ENCODE results near the gene GRK5. TPM values are rescaled to one million over a fixed set of nuclear protein-coding genes. Genes with fewer than 3 reads are reported as not detected.

The GRK5 gene
- total RNA-seq, 1 donor from 2014 or later, result 163 TPM

GRCh38 chr10:119384127-119384526, 176.8 kb downstream of the GRK5 start:
- H3K4me1 Mint-ChIP-seq (ENCODE audit: unreplicated experiment), result peaks cover 28% of the 10 kb centered on the region
- peaks cover 76% of the 10 kb centered on the region for H3K36me3 Mint-ChIP-seq (ENCODE audit: low read depth, unreplicated experiment)
- peak overlapping the region; percentile 80 for H3K4me3 Mint-ChIP-seq (ENCODE audit: unreplicated experiment)
- H3K27me3 Mint-ChIP-seq (ENCODE audit: unreplicated experiment), result peaks cover 36% of the 10 kb centered on the region
- peak overlapping the region; percentile 82 for H3K27ac Mint-ChIP-seq (ENCODE audit: unreplicated experiment)
- H3K9me3 Mint-ChIP-seq (ENCODE audit: unreplicated experiment), result no peaks in the 10 kb centered on the region
- no peak for DNase-seq (ENCODE audit: low spot score)
- TF ChIP-seq, protein P1, sequence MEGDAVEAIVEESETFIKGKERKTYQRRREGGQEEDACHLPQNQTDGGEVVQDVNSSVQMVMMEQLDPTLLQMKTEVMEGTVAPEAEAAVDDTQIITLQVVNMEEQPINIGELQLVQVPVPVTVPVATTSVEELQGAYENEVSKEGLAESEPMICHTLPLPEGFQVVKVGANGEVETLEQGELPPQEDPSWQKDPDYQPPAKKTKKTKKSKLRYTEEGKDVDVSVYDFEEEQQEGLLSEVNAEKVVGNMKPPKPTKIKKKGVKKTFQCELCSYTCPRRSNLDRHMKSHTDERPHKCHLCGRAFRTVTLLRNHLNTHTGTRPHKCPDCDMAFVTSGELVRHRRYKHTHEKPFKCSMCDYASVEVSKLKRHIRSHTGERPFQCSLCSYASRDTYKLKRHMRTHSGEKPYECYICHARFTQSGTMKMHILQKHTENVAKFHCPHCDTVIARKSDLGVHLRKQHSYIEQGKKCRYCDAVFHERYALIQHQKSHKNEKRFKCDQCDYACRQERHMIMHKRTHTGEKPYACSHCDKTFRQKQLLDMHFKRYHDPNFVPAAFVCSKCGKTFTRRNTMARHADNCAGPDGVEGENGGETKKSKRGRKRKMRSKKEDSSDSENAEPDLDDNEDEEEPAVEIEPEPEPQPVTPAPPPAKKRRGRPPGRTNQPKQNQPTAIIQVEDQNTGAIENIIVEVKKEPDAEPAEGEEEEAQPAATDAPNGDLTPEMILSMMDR (IDR thresholded peaks at IDR 0.05; ENCODE audit: unreplicated experiment), result no peak

GRCh38 chr10:119386666-119387065, 179.3 kb downstream of the GRK5 start:
- TF ChIP-seq, protein P1 (IDR thresholded peaks at IDR 0.05; ENCODE audit: unreplicated experiment), result no peak
- peaks cover 36% of the 10 kb centered on the region for H3K4me1 Mint-ChIP-seq (ENCODE audit: unreplicated experiment)
- no peaks in the 10 kb centered on the region for H3K9me3 Mint-ChIP-seq (ENCODE audit: unreplicated experiment)
- H3K27ac Mint-ChIP-seq (ENCODE audit: unreplicated experiment), result no peak overlapping the region
- no peak for DNase-seq (ENCODE audit: low spot score)
- H3K4me3 Mint-ChIP-seq (ENCODE audit: unreplicated experiment), result peak overlapping the region; percentile 81
- H3K27me3 Mint-ChIP-seq (ENCODE audit: unreplicated experiment), result peaks cover 30% of the 10 kb centered on the region
- peaks cover 76% of the 10 kb centered on the region for H3K36me3 Mint-ChIP-seq (ENCODE audit: low read depth, unreplicated experiment)

- Mint-ChIP-seq H3K9me3 (ENCODE audit: unreplicated experiment) (no peaks in the 10 kb centered on the region), H3K4me1 (ENCODE audit: unreplicated experiment) (peaks cover 45% of the 10 kb centered on the region), H3K27me3 (ENCODE audit: unreplicated experiment) (peaks cover 38% of the 10 kb centered on the region), H3K36me3 (ENCODE audit: low read depth, unreplicated experiment) (peaks cover 71% of the 10 kb centered on the region), H3K4me3 (ENCODE audit: unreplicated experiment) (no peak overlapping the region), H3K27ac (ENCODE audit: unreplicated experiment) (peak overlapping the region; percentile 48)
- DNase-seq (ENCODE audit: low spot score), result no peak
- TF ChIP-seq, protein P1 (IDR thresholded peaks at IDR 0.05; ENCODE audit: unreplicated experiment), result no peak
Measured at GRCh38 chr10:119388849-119389345, 181.5 kb downstream of the GRK5 start.

DNA sequence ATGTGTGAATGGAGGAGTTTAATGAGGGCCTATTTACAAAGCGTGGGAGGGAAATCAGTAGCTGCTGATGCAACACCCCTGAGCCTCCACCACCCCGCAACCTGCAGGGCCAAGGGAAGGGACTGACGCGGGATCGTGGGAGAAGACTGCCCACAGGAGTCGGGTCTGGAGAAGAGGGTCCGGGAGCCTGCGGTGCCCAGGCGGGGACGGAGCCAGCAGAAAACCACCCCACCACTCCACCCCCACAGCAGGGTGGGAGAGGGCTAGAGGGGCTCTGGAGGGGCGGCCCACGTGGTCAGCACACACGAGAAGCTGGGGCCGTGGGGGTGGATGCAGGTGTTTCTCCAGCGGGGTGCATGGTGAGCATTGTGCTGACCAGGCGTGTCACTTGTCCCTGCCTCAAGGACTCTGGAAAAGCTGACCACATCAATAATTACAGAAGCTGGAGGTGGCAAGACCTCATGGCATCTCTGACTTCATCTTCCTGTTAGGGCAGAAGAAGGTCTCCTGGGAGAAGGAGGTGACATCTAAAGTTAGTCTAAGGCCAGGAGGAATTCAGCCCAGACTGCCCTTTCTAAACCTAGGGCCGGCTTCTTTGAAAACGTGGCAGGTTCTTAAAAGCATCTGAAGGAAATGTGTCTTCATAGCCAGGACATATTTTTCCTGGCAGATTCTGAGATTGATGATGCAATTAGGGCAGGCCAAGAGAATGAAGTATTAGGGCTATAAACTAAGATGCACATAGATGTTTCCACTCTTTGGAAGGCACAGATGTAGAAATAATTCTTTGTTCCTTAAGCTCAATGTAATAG, 184.3 kb downstream of the GRK5 start:
- H3K9me3 Mint-ChIP-seq (ENCODE audit: unreplicated experiment), result no peaks in the 10 kb centered on the region
- H3K4me1 Mint-ChIP-seq (ENCODE audit: unreplicated experiment), result peaks cover 63% of the 10 kb centered on the region
- no peak overlapping the region for H3K27ac Mint-ChIP-seq (ENCODE audit: unreplicated experiment)
- H3K4me3 Mint-ChIP-seq (ENCODE audit: unreplicated experiment), result peak overlapping the region; percentile 65
- peaks cover 64% of the 10 kb centered on the region for H3K36me3 Mint-ChIP-seq (ENCODE audit: low read depth, unreplicated experiment)
- TF ChIP-seq, protein P1 (IDR thresholded peaks at IDR 0.05; ENCODE audit: unreplicated experiment), result no peak
- peaks cover 36% of the 10 kb centered on the region for H3K27me3 Mint-ChIP-seq (ENCODE audit: unreplicated experiment)
- no peak for DNase-seq (ENCODE audit: low spot score)

DNA sequence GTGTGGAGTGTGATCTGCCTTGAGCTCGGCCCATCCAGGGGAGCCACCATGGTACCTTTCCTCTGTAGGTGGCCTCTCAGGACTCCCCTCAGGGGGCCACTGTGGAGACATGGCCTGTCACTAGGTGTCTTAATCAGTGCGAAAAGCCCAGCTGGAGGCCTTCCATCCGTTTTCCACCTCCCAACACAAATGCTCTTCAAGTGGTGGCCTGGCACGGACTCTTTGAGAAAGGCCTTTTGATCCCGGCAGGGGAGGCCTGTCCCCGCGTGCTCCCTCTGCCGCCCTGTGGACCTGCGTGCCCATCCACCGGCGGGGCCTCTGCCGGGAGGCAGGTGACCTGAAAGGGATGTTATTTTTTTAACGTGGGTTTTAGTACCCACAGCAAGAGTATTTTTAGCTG, 185.6 kb downstream of the GRK5 start:
- peaks cover 66% of the 10 kb centered on the region for H3K4me1 Mint-ChIP-seq (ENCODE audit: unreplicated experiment)
- TF ChIP-seq, protein P1 (IDR thresholded peaks at IDR 0.05; ENCODE audit: unreplicated experiment), result no peak
- DNase-seq (ENCODE audit: low spot score), result no peak
- H3K9me3 Mint-ChIP-seq (ENCODE audit: unreplicated experiment), result no peaks in the 10 kb centered on the region
- H3K27ac Mint-ChIP-seq (ENCODE audit: unreplicated experiment), result peak overlapping the region; percentile 77
- peaks cover 46% of the 10 kb centered on the region for H3K27me3 Mint-ChIP-seq (ENCODE audit: unreplicated experiment)
- H3K36me3 Mint-ChIP-seq (ENCODE audit: low read depth, unreplicated experiment), result peaks cover 64% of the 10 kb centered on the region
- H3K4me3 Mint-ChIP-seq (ENCODE audit: unreplicated experiment), result no peak overlapping the region

Data from endothelial cell (in vitro differentiated cells).